ENCODE data around the gene GPSM3.

- TF ChIP-seq EZH2 (IDR thresholded peaks at IDR 0.05; ENCODE audit: insufficient read depth, poor library complexity, severe bottlenecking) (no peak), EZH2phosphoT487 (IDR thresholded peaks at IDR 0.05; ENCODE audit: insufficient read depth, low read depth) (no peak)
Observed at GRCh38 chr6:32223258-32224235, 31.1 kb upstream of the GPSM3 start, which contains the start of gene NOTCH4.

Data from GM23248 (cell line).